Measurements from ENCODE around the gene EFNA4.

EFNA4 gene

DNA sequence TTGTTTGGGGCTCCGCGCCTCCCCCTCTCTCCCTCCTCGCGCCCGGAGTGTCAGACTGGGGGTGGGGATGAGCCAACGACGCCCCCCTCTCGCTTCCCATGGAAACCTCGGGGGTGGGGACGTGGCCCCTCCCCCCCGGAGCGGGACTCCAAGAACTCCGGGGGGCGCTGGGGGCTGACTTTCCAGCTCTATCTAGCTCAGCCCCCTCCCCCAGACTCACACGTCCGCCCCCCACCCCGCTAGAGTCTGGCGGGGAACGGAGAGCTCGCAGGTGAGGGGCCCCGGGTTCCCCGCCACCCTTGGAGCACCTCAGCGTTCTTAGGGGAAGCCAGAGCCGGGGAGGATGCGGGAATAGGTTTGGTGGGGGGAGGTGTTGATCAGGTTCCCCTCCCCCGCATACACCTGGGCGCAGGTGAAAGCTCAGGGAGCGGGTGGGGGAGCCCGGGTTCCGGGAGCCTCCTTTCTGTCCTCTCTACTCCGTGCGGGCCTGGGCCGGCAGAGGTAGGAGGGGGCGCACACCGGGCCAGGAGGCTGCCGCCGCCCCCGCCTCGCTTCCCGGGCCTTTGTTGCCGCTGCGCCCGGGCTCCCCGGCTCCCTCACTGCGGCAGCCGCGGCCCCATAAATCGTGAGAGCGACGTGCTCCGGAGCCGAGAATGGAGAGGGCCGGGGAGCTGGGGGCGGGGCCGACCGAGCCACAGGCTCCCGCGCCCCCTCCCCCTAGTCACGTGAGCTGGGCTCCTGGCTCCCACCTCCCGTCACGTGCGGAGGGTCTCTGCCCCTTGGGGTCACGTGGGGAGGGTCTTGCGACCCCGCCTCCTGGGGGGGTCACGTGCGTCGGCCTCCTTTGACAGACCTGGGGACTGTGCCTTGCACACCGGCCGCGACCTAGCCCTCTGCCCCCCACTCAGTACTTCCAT is 17.0 kb downstream of the EFNA4 start:
- TF ChIP-seq, protein P1, sequence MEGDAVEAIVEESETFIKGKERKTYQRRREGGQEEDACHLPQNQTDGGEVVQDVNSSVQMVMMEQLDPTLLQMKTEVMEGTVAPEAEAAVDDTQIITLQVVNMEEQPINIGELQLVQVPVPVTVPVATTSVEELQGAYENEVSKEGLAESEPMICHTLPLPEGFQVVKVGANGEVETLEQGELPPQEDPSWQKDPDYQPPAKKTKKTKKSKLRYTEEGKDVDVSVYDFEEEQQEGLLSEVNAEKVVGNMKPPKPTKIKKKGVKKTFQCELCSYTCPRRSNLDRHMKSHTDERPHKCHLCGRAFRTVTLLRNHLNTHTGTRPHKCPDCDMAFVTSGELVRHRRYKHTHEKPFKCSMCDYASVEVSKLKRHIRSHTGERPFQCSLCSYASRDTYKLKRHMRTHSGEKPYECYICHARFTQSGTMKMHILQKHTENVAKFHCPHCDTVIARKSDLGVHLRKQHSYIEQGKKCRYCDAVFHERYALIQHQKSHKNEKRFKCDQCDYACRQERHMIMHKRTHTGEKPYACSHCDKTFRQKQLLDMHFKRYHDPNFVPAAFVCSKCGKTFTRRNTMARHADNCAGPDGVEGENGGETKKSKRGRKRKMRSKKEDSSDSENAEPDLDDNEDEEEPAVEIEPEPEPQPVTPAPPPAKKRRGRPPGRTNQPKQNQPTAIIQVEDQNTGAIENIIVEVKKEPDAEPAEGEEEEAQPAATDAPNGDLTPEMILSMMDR (IDR thresholded peaks at IDR 0.05; ENCODE audit: insufficient read depth, low read length, missing control alignments): no peak
- ChIA-PET CTCF (interaction anchor here (0.8 to 3.6 kb wide), 12 partner anchors 10 to 94 kb away, joined by 3 to 21 read pairs (median 4); partner anchors contain the start of genes EFNA4 and KRTCAP2), POLR2A (no interaction called here)
- DNase-seq (ENCODE audit: low read depth, low spot score): no peak
- no peak overlapping the region for H3K4me3 ChIP-seq (ENCODE audit: low read depth, low read length)

DNA sequence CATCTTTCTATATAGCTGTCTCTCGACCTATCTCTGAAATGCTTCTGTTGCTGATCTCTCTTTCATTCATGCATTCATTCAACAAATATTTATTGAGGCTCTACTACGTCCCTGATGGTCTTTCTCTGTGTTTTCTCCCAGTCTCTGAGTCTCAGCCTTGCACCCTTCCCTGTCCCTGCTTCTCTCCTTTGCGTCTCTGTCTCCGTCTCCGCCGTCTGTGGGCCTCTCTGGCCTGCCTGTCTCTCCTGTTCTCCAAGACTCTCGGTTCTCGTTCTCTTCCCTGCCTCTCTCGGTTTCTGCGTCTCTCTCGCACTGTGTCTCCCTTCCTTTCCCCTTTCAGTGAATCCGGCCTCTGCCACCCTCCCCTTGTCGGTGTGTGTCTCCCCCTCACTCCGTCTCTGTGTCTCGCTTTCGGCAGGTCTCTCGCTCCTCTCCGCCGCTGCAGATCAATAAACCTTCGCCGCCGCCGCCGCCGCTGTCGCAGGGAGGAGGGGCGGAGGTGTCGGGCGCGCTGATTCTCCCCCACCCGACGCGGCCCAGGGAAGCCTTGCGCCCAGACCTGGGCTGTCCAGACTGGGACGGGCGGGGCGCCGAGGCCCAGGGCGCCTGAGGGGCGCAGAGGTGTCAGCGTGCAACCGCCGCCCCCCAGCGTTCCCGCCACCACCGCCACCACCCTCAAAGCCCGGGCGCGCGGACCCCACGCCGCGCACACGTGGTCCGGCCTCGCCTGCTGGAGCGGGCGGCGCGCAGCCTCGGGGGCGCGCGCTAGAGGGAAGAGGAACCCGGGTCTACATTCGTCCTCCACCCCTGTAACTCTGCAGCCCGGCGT is 18.1 kb downstream of the EFNA4 start:
- TF ChIP-seq, protein P1 (IDR thresholded peaks at IDR 0.05; ENCODE audit: insufficient read depth, low read length, missing control alignments): no peak
- H3K4me3 ChIP-seq (ENCODE audit: low read depth, low read length): no peak overlapping the region
- DNase-seq (ENCODE audit: low read depth, low spot score): no peak
- ChIA-PET CTCF (interaction anchor here (0.8 to 5.5 kb wide), 11 partner anchors 10 to 93 kb away, joined by 3 to 212 read pairs (median 5); partner anchors contain the start of genes EFNA4 and KRTCAP2), POLR2A (no interaction called here)

DNA sequence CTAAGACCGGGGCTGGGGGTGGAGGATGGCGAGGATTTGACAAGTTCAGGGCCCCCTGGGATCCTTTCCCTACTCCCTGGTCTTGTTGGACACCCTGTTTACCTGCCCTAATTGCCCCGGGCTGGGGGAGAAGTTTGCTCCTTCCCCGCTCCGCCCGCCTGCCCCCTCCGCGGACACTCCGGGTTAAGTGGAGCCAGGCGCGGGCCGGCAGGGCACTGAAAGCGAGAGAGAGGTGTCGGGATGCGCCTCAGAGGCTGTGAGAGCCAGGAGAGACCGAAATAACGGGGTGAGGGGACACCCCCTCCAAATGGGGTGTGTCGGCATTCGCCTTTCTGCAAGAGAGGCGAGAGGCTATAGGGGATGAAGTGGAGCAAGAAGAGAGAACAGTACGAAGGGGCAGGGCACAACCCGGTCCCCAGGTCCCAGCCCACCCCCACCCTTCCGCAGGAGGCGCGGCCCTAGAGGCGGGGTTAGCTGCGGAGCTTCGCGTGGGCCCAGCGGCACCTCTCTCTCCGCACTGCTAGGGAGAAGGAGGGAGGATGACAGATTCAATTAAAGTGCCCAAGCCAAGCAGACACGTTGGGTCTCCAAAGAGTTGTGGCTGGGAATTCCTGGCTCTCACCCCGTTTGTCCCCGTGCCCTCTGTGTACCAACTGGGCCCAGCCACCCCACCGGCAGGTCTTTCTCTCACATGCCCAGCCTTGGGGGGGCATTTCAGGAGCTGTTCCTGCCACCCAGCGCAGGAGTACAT is 18.9 kb downstream of the EFNA4 start:
- no peak for DNase-seq (ENCODE audit: low read depth, low spot score)
- H3K4me3 ChIP-seq (ENCODE audit: low read depth, low read length): no peak overlapping the region
- POLR2A ChIA-PET: no interaction called here
- CTCF ChIA-PET: interaction anchor here (1.9 to 5.5 kb wide), 3 partner anchors 22 to 87 kb away, joined by 11 to 212 read pairs (median 117); partner anchors contain the start of genes EFNA4 and KRTCAP2
- TF ChIP-seq, protein P1 (IDR thresholded peaks at IDR 0.05; ENCODE audit: insufficient read depth, low read length, missing control alignments): no peak

DNA sequence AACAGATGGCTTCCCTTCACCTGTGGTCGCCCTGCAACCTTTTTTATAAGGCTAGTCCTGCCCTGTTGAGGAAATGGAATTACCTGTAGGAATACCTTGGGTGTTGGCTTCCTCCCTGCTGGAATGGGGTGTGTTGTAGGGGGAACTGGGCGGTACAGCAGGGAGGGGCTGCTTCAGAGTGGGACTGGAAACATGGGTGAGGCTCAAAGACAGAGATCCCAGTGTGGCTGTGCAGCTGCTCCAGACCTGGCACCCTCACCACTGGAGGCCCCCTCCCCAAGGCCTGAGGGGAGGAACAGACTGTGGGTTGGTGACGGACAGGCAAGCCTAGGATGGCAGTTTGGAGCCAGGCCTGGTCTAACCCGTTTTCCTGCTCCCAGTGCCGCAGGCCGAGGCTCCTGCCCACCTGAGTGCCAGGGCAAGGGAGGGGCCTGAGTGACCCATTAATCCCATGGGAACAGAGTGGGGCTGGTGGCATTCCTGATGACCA is 19.6 kb downstream of the EFNA4 start:
- ChIA-PET POLR2A (no interaction called here), CTCF (interaction anchor here (0.8 to 5.5 kb wide), 6 partner anchors 9 to 413 kb away, joined by 3 to 212 read pairs (median 8); partner anchors contain the start of genes EFNA4 and KRTCAP2)
- TF ChIP-seq, protein P1 (IDR thresholded peaks at IDR 0.05; ENCODE audit: insufficient read depth, low read length, missing control alignments): no peak
- no peak overlapping the region for H3K4me3 ChIP-seq (ENCODE audit: low read depth, low read length)
- no peak for DNase-seq (ENCODE audit: low read depth, low spot score)

DNA sequence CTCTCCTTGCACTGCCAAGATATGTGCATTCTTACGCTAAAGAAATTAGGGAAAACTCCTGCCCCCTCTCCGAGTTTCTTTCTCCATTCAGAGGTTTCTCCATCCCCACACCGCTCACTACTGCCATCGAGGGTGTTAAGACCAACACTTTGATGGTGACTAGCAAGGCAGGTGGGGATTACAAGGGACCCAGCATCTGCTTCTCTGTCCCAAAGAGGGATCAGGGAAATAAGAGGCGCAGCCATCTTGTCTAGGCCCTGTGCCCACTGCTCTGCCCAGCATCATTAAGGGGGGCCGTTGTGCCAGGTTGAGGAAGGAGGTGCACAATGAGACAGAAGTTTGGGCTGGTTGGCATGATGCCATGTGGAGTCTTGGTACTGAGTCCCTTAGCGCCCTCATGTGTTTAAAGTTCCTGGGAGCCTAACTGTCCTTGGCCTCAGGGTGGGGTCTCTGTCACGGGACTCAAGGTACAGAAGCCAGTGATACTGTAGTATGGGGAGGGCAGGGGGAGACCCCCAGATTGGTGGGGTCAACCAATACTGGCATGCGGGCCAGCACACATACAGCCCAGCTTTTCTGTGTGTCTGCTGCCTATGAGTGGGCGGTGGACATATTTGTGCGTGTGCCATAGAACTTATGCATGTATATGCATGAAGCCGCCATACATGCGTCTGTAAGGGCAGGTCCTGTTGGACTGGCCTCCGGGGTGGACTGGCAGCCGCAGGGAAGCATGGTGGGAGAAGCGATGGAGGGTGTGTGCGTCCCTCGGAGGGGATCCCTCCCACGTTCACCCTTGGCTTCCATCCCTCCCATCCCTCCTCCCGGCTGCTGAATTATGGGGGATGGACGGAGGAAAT is 20.6 kb downstream of the EFNA4 start:
- no peak for DNase-seq (ENCODE audit: low read depth, low spot score)
- TF ChIP-seq, protein P1 (IDR thresholded peaks at IDR 0.05; ENCODE audit: insufficient read depth, low read length, missing control alignments): peak; percentile 19
- H3K4me3 ChIP-seq (ENCODE audit: low read depth, low read length): peak overlapping the region; percentile 57
- POLR2A ChIA-PET: interaction anchor here (1.0 to 1.8 kb wide), 3 partner anchors 89 to 123 kb away, joined by 3 to 6 read pairs (median 5); partner anchors contain the start of genes KRTCAP2 and PYGO2
- CTCF ChIA-PET: interaction anchor here (0.8 to 5.5 kb wide), 33 partner anchors 8 to 758 kb away, joined by 3 to 212 read pairs (median 6); partner anchors contain the start of genes ADAM15, ATP8B2, EFNA4 and KRTCAP2

Measured in AG04449 (cell line).